Thyroid gland (tissue), 4 donors: ENCODE measurements around the gene ZSCAN2.

Experiments used
- POLR2A ChIP-seq, 2 donors: fragments of 450-650 bp; IDR thresholded peaks; one replicate each; pipeline ENCODE4 v1.6.1; 2017; ENCODE audit warnings: antibody characterized with exemption in 2 of 2, mild to moderate bottlenecking in 2 of 2, moderate library complexity in 1 of 2
- TF ChIP-seq, protein P1 (sequence below), 6 experiments: fragments of 200-600 bp in 3 of 6; fragments of 450-650 bp in 3 of 6; sonication (generic) in 3 of 6; IDR thresholded peaks; one replicate each; pipeline ENCODE4 v1.5.1; 2016 to 2019; ENCODE audit warnings: antibody characterized with exemption in 6 of 6, mild to moderate bottlenecking in 2 of 6, inconsistent platforms in 1 of 6, moderate library complexity in 1 of 6

DNA sequence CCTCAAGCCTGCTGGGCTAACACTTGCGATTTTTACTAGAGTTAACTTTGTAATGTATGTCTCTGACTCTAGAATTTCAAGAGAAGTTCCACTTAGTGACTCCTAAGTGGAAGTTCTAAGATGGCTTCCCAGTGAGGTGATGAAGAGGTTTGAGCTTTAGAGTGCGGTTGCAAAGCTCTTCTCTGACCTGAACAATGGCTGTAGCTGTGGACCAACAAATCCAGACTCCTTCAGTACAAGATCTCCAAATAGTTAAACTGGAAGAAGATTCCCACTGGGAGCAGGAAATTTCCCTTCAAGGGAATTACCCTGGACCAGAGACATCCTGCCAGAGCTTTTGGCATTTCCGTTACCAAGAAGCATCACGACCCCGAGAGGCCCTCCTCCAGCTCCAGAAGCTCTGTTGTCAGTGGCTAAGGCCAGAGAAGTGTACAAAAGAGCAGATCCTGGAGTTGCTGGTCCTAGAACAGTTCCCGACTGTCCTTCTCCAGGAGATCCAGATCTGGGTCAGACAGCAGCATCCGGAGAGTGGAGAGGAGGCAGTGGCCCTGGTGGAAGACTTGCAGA is 31.0 kb downstream of the ZSCAN2 start:
- TF ChIP-seq, protein P1, sequence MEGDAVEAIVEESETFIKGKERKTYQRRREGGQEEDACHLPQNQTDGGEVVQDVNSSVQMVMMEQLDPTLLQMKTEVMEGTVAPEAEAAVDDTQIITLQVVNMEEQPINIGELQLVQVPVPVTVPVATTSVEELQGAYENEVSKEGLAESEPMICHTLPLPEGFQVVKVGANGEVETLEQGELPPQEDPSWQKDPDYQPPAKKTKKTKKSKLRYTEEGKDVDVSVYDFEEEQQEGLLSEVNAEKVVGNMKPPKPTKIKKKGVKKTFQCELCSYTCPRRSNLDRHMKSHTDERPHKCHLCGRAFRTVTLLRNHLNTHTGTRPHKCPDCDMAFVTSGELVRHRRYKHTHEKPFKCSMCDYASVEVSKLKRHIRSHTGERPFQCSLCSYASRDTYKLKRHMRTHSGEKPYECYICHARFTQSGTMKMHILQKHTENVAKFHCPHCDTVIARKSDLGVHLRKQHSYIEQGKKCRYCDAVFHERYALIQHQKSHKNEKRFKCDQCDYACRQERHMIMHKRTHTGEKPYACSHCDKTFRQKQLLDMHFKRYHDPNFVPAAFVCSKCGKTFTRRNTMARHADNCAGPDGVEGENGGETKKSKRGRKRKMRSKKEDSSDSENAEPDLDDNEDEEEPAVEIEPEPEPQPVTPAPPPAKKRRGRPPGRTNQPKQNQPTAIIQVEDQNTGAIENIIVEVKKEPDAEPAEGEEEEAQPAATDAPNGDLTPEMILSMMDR (IDR thresholded peaks at IDR 0.05): no peak
- no peak for TF ChIP-seq POLR2A (IDR thresholded peaks at IDR 0.05)
